ENCODE data around the gene DICER1.

DNA sequence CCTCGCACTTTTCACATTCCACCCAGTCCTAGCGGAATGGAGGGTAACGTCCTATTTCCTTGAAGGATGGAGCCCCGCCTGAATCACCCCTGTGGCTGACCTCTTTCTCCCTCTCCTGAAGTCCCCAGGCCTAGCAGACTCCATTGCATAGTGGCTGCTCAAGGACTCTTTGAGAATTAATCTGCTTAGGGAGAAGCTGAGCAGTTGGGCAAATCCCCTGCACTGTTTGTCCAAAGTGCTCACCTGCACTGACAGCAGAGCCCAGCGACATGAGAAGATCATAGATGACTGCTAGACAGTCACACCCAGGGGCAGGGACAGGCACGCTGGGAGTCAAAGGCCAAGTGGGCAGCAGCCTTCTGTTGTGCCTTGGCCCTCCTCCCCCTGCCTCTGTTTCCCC is 37.7 kb upstream of the DICER1 start:
- TF ChIP-seq, protein P1, sequence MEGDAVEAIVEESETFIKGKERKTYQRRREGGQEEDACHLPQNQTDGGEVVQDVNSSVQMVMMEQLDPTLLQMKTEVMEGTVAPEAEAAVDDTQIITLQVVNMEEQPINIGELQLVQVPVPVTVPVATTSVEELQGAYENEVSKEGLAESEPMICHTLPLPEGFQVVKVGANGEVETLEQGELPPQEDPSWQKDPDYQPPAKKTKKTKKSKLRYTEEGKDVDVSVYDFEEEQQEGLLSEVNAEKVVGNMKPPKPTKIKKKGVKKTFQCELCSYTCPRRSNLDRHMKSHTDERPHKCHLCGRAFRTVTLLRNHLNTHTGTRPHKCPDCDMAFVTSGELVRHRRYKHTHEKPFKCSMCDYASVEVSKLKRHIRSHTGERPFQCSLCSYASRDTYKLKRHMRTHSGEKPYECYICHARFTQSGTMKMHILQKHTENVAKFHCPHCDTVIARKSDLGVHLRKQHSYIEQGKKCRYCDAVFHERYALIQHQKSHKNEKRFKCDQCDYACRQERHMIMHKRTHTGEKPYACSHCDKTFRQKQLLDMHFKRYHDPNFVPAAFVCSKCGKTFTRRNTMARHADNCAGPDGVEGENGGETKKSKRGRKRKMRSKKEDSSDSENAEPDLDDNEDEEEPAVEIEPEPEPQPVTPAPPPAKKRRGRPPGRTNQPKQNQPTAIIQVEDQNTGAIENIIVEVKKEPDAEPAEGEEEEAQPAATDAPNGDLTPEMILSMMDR (IDR thresholded peaks at IDR 0.05 in 4 of 5, conservative IDR thresholded peaks at IDR 0.05 in 1 of 5) = no peak
- TF ChIP-seq POLR2A (IDR thresholded peaks at IDR 0.05) = no peak
